GM21360 (cell line): ENCODE measurements around the gene PIEZO1.

Source experiments
- ATAC-seq: cut with Tn5 transposase; IDR thresholded peaks from one replicate; pipeline ENCODE4 v1.9.1; 2021; ENCODE audit warnings: mild to moderate bottlenecking, moderate library complexity; ENCODE audit not compliant: unreplicated experiment

PIEZO1 gene

GRCh38 chr16:88694221-88695087, 90.6 kb downstream of the PIEZO1 start:
- no peak for ATAC-seq

- no peak for ATAC-seq
Measured at GRCh38 chr16:88693420-88694177, 91.4 kb downstream of the PIEZO1 start.

DNA sequence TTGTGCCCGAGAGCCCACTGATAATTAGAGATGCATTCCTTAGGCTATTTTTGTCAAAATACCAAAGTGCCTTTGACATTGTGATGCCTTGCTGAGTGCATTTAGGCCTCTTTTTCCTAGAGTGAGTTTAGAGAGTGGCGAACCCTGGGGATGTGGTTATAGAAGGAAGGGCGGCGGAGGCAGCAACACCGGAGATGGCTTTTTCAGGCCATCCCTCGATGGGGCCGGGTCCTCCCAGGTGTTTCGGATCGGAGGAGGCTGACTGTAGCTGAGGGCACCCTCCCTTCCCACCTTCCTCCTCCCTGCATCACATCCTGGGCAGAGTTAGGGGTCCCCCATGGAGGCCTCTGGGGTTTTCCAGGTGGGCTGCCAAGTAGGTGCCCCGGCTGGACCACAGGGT, 92.2 kb downstream of the PIEZO1 start:
- no peak for ATAC-seq

DNA sequence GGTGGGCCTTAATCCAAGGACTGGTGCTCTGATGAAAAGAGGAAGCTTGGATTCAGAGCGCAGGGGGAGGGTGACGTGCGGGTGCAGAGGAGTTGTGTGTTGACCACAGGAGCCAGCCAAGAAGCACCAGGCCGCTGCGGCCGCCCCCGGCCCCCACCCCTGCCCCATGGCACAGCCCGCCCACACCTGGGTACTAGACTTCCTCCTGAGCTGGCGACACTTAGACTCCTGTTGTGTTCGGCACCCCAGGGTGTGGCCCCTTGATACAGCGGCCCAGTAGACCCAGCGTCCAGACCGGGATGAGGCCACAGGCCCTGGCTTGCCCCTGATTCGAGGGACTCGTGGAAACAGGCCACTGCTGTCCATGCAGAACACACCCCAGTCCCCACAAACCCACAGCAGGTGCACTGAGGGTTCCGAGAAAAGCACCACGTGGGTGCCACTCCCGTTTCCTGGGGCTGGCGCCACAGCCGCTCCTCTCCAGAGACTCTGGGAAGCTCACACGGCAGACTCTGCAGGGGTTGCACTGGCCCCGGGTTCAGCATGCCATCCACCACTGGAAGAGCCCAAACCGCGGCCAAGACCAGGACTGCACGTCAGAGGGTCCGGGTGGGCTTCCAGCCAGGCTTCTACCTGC, 93.0 kb downstream of the PIEZO1 start:
- ATAC-seq, result no peak

- no peak for ATAC-seq
Measured at GRCh38 chr16:88691129-88691813, 93.7 kb downstream of the PIEZO1 start.

- no peak for ATAC-seq
Measured at GRCh38 chr16:88690341-88691128, 94.5 kb downstream of the PIEZO1 start.

DNA sequence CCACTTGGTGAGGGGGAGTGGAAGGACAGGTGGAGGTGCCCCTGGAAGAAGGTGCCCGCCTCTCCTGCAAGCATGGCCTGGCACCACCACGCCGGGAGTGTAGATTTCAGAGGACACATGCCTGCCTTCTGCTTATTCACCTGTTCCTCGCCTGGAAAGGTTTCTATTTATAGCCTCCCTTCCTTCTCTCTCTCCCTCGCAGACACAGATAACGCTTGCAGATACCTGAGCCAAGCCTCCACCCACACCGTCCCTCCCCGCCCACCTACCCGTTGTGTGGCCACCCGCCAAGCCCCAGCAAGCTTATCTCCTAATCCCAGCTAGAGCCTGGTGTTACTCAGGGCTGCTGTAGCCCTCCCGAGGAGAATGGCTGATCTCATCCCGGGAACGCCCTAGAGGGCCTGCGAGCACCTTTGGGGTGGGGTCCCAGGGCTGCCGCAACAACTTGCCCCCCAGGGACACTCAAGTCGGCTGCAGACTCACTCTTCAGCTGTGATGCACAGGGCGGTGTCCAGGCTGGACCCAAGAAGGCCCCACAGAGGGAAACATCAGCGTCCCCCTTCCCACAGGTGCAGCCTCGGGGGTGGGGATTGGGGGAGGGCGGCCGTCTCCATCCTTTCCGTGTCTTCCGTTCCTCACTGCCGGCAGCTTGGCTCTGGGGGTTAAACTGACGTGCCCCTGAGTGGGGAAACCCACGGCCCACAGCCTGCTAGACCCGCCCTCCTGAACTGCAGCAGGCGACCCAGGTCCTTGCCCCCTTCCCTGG, 96.8 kb downstream of the PIEZO1 start:
- no peak for ATAC-seq

GRCh38 chr16:88687676-88688012, 97.4 kb downstream of the PIEZO1 start:
- ATAC-seq, result no peak

GRCh38 chr16:88687254-88687576, 97.8 kb downstream of the PIEZO1 start:
- ATAC-seq, result no peak

GRCh38 chr16:88686439-88687253, 98.4 kb downstream of the PIEZO1 start, which contains the start of gene SNAI3:
TSS of gene SNAI3 (minus strand) at chr16:88686507. CDS start at chr16:88686406, 101 bp downstream.
- ATAC-seq, result peak; percentile 62

DNA sequence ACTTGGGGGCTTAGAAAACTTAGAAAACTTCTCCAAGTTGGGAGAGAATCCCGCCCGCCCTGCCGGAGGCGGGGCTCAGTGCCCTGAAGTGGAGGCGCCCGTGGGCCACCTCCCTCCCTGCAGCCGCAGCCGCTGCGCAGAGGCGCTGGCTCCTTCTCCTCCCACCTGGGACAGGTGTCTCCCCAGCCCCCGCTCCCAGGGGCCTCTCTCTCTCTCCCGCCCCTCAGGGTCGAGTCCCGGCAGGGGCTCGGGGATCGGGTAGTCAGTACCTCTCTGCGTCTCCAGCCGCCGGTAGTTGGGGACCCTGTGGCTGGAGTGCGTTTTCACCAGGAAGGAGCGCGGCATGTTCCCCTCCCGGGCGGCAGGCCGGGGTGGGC, 99.0 kb downstream of the PIEZO1 start:
- peak; percentile 18 for ATAC-seq

DNA sequence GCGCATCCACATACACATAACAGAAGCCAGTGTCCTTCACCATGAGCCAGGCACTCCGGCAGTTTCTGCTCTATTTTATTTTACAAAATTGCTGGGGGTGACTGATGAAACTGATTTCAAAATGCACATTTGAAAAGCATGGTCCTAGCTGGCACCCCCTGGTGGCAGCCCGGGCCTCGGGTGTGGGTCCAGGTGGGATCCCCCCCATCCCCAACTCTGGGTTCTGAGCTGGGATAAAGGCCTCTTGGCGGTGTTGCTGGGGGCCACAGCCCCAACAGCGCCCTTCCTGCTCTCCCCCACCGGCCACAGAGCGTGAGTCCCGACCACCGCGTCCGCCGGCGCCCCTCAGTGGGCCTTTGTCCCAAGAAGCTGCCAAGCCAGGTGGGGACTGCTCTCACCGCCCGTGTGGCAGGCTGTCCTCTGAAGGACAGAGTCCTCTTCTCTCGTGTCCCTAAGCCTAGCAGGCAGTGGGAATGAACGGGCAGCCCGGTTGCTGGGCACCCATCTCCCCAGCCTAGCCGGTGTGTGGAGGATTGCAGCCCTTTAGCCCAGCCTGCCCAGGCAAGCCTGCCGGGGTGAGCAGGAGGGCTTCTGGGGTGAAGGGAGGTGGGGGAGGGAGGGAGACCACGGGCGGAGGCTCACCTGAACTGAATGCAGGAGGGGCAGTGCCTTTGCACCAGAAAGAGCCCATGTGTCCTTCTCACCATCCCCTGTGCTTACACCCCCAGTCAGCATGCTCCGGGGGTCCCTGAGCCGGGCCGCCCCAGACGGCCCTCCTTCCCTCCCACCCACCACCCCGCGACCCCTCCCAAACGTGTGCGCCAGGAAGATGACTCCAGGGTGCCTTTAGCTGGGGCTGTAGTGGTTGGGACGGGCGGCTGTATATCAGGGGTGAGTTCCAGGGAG, 99.6 kb downstream of the PIEZO1 start:
- ATAC-seq, result no peak

DNA sequence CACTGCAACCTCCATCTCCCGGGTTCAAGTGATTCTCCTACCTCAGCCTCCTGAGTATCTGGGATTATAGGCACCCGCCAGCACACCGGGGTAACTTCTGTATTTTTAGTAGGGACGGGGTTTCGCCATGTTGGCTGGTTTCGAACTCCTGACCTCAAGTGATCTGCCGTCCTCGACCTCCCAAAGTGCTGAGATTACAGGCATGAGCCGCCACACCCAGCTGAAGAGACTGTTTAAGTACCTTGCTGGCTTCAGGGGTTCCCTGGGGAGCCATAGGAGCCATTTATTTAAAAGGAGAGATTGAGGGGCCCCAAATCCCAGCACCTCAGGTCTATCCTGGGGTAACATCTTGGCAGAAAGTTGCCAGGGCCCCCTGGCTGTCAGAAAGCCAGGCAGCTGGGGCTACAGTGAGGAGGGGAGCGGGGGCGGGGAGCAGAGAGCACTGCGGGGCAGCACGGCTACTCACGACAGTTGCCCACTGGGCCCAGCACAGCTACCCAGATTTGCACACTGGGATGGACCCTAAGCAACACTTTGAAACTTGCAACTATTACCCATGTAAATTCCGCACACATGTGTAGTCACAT, 100.4 kb downstream of the PIEZO1 start:
- no peak for ATAC-seq

GRCh38 chr16:88681709-88682451, 103.1 kb downstream of the PIEZO1 start:
- peak; percentile 48 for ATAC-seq

GRCh38 chr16:88681084-88681680, 103.8 kb downstream of the PIEZO1 start:
- ATAC-seq, result peak; percentile 26

DNA sequence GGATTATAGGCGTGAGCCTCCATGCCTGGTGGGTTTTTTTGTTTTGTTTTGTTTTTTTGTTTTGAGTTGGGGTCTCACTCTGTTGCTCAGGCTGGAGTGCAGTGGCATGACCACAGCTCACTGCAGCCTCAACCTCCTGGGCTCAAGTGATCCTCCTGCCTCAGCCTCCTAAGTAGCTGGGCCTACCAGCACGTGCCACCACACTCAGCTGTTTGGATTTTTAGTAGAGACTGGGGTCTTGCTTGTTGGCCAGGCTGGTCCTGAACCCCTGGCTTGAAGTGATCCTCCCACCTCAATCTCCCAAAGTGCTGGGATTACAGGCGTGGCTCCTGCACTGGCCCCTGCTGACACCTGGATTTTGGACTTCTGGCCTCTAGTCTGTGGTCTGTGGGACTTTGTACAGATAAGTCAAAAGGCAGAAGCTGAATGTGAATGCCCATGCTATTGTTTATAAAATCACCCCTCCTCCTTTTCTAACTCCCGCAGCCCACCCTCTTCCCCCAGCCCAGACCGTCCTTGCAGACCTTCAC, 104.4 kb downstream of the PIEZO1 start:
- no peak for ATAC-seq
